GM23338 (cell line): ENCODE data around the gene UTP11. TPM values are rescaled to one million over a fixed set of nuclear protein-coding genes. Genes with fewer than 3 reads are reported as not detected.

ENCODE experiments used
- ATAC-seq: fragments of 200-7000 bp; cut with Tn5 transposase; 3 replicates; pipeline ENCODE4 v1.9.1; 2020
- DNase-seq: peaks from one replicate; pipeline ENCODE4 v3.0.0-alpha.2; 2015; ENCODE audit warnings: low spot score
- H2AFZ ChIP-seq: fragments of 200-600 bp; sonication (generic); 2 replicates; pipeline ENCODE4 v1.8.0; 2016; ENCODE audit warnings: antibody characterized with exemption, mild to moderate bottlenecking, moderate library complexity
- H3F3A ChIP-seq: fragments of 200-600 bp; sonication (generic); replicated peaks from 2 replicates; pipeline ENCODE4 v1.8.0; 2017; ENCODE audit warnings: antibody characterized with exemption, mixed run types, low read depth
- H3K27ac ChIP-seq: fragments of 200-600 bp; sonication (generic); 2 replicates; pipeline ENCODE4 v1.6.1; 2016; ENCODE audit warnings: low read depth
- H3K27me3 ChIP-seq: fragments of 200-600 bp; sonication (generic); 2 replicates; pipeline ENCODE4 v1.8.0; 2016; ENCODE audit warnings: mild to moderate bottlenecking, mixed run types, moderate library complexity; ENCODE audit not compliant: insufficient read depth
- H3K36me3 ChIP-seq: fragments of 200-600 bp; sonication (generic); 2 replicates; pipeline ENCODE4 v1.8.0; 2016; ENCODE audit warnings: mild to moderate bottlenecking; ENCODE audit not compliant: insufficient read depth
- H3K4me1 ChIP-seq: fragments of 200-600 bp; sonication (generic); 2 replicates; pipeline ENCODE4 v1.8.0; 2016; ENCODE audit warnings: mild to moderate bottlenecking, moderate library complexity; ENCODE audit not compliant: insufficient read depth
- H3K4me2 ChIP-seq: fragments of 200-600 bp; sonication (generic); 2 replicates; pipeline ENCODE4 v1.7.1; 2017; ENCODE audit warnings: mixed run types
- H3K4me3 ChIP-seq: fragments of 200-600 bp; sonication (generic); 2 replicates; pipeline ENCODE4 v1.6.1; 2016; ENCODE audit warnings: mixed run types
- H3K79me2 ChIP-seq: fragments of 200-600 bp; sonication (generic); replicated peaks from 2 replicates; pipeline ENCODE4 v1.8.0; 2017; ENCODE audit warnings: mild to moderate bottlenecking; ENCODE audit not compliant: insufficient read depth
- H3K9me2 ChIP-seq: fragments of 200-600 bp; sonication (generic); 2 replicates; pipeline ENCODE4 v1.8.0; 2017; ENCODE audit not compliant: insufficient read depth
- H4K20me1 ChIP-seq: fragments of 200-600 bp; sonication (generic); replicated peaks from 2 replicates; pipeline ENCODE4 v1.8.0; 2017; ENCODE audit warnings: mild to moderate bottlenecking; ENCODE audit not compliant: insufficient read depth
- H3K27ac Mint-ChIP-seq: 2 replicates; pipeline ENCODE4 v1.8.0; 2020; ENCODE audit warnings: inconsistent platforms, mild to moderate bottlenecking, moderate library complexity, mixed read lengths
- H3K27me3 Mint-ChIP-seq: 3 replicates; pipeline ENCODE4 v1.8.0; 2022; ENCODE audit warnings: low read depth, mild to moderate bottlenecking, moderate library complexity, mixed read lengths, inconsistent platforms; ENCODE audit not compliant: insufficient read depth, poor library complexity
- H3K36me3 Mint-ChIP-seq: 3 replicates; pipeline ENCODE4 v1.8.0; 2021; ENCODE audit warnings: low read depth, mild to moderate bottlenecking, inconsistent platforms, moderate library complexity, mixed read lengths
- H3K4me1 Mint-ChIP-seq: 3 replicates; pipeline ENCODE4 v1.8.0; 2020; ENCODE audit warnings: mild to moderate bottlenecking, inconsistent platforms, mixed read lengths
- H3K4me3 Mint-ChIP-seq: 3 replicates; pipeline ENCODE4 v1.8.0; 2021; ENCODE audit warnings: moderate library complexity, mild to moderate bottlenecking, inconsistent platforms, mixed read lengths
- H3K9me3 Mint-ChIP-seq: 3 replicates; pipeline ENCODE4 v1.8.0; 2020; ENCODE audit warnings: moderate library complexity, mild to moderate bottlenecking, inconsistent platforms, mixed read lengths
- CTCF ChIP-seq, 2 experiments: fragments of 200-600 bp in 1 of 2; sonication (generic) in 1 of 2; conservative IDR thresholded peaks; 2 replicates each; pipeline versions ENCODE4 v1.5.1 to v1.6.1; 2016 to 2017; ENCODE audit warnings: antibody characterized with exemption in 2 of 2, low read depth in 2 of 2, mild to moderate bottlenecking in 2 of 2, moderate library complexity in 1 of 2
- EZH2 ChIP-seq: fragments of 200-600 bp; sonication (generic); IDR thresholded peaks from one replicate; pipeline ENCODE4 v1.8.0; 2017; ENCODE audit warnings: antibody characterized with exemption, mild to moderate bottlenecking, low read depth; ENCODE audit not compliant: unreplicated experiment
- EZH2phosphoT487 ChIP-seq: fragments of 200-600 bp; sonication (generic); IDR thresholded peaks from one replicate; pipeline ENCODE4 v1.8.1; 2018; ENCODE audit warnings: antibody characterized with exemption; ENCODE audit not compliant: unreplicated experiment
- JUNB ChIP-seq: IDR thresholded peaks from one replicate; pipeline ENCODE4 v1.6.1; 2016; ENCODE audit warnings: antibody characterized with exemption; ENCODE audit not compliant: unreplicated experiment
- NANOG ChIP-seq: IDR thresholded peaks from 2 replicates; pipeline ENCODE4 v1.6.1; 2016; ENCODE audit warnings: antibody characterized with exemption, borderline replicate concordance
- REST ChIP-seq: IDR thresholded peaks from one replicate; pipeline ENCODE4 v1.6.1; 2018; ENCODE audit warnings: antibody characterized with exemption; ENCODE audit not compliant: unreplicated experiment
- STAT1 ChIP-seq: IDR thresholded peaks from one replicate; pipeline ENCODE4 v1.6.1; 2016; ENCODE audit warnings: antibody characterized with exemption; ENCODE audit not compliant: unreplicated experiment
- ZNF114 ChIP-seq: fragments of 250-450 bp; sonication (Bioruptor Pico); IDR thresholded peaks from 2 replicates; pipeline ENCODE4 v1.5.0; 2020; ENCODE audit warnings: mild to moderate bottlenecking, moderate library complexity
- ZNF331 ChIP-seq: fragments of 250-450 bp; sonication (Bioruptor Pico); IDR thresholded peaks from 2 replicates; pipeline ENCODE4 v1.5.0; 2020; ENCODE audit warnings: low read depth, mild to moderate bottlenecking, moderate library complexity
- polyA plus RNA-seq: library from polyadenylated mRNA; unstranded; fragments of >200 nt; fragmentation: Nextera tagmentation; extraction: Ambion mirVana; gene quantifications from 2 replicates; pipeline ENCODE4 v1.2.1, GENCODE V29; 2016
- total RNA-seq: library from RNA; depleted of rRNA; stranded (reverse); fragments of >200 nt; shearing (Covaris generic); gene quantifications from 2 replicates; pipeline ENCODE4 v1.2.3, GENCODE V29; 2014
- TF ChIP-seq, protein P1 (sequence below): fragments of 250-450 bp; sonication (Bioruptor Pico); IDR thresholded peaks from 2 replicates; pipeline ENCODE4 v1.5.0; 2020; ENCODE audit warnings: mild to moderate bottlenecking, moderate library complexity
- TF ChIP-seq, protein P2 (sequence below): IDR thresholded peaks from 2 replicates; pipeline ENCODE4 v1.6.1; 2016; ENCODE audit warnings: antibody characterized with exemption

Gene UTP11
- total and polyA plus RNA-seq, 2 experiments from 2014 or later = 67.8 to 105 TPM

DNA sequence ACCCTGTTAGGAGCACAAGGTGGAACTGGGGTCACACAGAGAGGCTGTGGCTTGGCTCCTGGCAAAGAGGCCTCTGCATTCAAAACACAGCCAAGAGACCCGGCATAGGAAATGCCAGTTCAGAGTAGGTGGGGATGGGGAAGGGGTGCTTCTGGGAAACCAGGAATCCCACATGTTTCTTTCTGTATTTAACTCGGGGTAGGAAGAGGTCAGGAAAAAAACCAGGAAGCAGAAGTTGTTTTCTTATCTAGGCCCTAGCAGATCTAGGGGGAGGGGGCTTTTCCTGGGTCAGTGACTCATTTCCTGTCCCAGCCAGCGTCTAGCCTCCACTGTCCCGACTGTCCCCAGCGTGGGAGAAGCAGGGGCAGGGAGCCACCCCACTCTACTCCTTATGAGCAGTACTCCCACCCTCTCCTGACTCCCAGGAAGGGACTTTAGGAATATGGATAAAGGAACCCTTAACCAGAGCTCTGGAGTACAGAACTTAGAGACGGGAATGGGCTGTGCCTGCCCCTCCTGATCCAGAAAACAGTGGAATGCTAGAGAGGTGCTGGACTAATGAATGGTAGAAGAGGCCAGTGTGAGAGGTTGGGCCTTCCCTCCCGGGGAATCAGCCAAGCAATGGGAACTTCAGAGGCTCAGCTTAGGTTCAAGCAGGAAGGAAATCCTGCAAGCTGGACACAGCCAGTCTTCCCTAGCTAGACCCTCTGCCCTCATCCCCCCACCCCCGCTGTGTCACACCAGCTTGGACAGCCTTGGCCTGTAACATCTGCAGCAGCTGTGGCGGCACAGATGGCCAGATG is 12.9 kb upstream of the UTP11 start:
- Mint-ChIP-seq H3K27ac (peak overlapping the region; percentile 98), H3K4me1 (peaks cover 67% of the 10 kb centered on the region), H3K36me3 (peaks cover 28% of the 10 kb centered on the region), H3K4me3 (peak overlapping the region; percentile 60), H3K27me3 (peaks cover 29% of the 10 kb centered on the region), H3K9me3 (no peaks in the 10 kb centered on the region; the same call in 2 of the 3 replicates)
- H3K4me3 ChIP-seq = peak overlapping the region; percentile 34
- no peaks in the 10 kb centered on the region for H3K9me2 ChIP-seq
- 0 out of 2 replicates have a peak, but pooled peaks cover 7% of the 10 kb centered on the region for H4K20me1 ChIP-seq
- TF ChIP-seq REST (no peak), JUNB (no peak), EZH2phosphoT487 (no peak), ZNF114 (no peak), STAT1 (no peak), CTCF (conservative IDR thresholded peaks at IDR 0.05; ENCODE audit: low read depth in 2 of 2) (no peak), NANOG (no peak), ZNF331 (no peak), EZH2 (no peak)
- TF ChIP-seq, protein P1, sequence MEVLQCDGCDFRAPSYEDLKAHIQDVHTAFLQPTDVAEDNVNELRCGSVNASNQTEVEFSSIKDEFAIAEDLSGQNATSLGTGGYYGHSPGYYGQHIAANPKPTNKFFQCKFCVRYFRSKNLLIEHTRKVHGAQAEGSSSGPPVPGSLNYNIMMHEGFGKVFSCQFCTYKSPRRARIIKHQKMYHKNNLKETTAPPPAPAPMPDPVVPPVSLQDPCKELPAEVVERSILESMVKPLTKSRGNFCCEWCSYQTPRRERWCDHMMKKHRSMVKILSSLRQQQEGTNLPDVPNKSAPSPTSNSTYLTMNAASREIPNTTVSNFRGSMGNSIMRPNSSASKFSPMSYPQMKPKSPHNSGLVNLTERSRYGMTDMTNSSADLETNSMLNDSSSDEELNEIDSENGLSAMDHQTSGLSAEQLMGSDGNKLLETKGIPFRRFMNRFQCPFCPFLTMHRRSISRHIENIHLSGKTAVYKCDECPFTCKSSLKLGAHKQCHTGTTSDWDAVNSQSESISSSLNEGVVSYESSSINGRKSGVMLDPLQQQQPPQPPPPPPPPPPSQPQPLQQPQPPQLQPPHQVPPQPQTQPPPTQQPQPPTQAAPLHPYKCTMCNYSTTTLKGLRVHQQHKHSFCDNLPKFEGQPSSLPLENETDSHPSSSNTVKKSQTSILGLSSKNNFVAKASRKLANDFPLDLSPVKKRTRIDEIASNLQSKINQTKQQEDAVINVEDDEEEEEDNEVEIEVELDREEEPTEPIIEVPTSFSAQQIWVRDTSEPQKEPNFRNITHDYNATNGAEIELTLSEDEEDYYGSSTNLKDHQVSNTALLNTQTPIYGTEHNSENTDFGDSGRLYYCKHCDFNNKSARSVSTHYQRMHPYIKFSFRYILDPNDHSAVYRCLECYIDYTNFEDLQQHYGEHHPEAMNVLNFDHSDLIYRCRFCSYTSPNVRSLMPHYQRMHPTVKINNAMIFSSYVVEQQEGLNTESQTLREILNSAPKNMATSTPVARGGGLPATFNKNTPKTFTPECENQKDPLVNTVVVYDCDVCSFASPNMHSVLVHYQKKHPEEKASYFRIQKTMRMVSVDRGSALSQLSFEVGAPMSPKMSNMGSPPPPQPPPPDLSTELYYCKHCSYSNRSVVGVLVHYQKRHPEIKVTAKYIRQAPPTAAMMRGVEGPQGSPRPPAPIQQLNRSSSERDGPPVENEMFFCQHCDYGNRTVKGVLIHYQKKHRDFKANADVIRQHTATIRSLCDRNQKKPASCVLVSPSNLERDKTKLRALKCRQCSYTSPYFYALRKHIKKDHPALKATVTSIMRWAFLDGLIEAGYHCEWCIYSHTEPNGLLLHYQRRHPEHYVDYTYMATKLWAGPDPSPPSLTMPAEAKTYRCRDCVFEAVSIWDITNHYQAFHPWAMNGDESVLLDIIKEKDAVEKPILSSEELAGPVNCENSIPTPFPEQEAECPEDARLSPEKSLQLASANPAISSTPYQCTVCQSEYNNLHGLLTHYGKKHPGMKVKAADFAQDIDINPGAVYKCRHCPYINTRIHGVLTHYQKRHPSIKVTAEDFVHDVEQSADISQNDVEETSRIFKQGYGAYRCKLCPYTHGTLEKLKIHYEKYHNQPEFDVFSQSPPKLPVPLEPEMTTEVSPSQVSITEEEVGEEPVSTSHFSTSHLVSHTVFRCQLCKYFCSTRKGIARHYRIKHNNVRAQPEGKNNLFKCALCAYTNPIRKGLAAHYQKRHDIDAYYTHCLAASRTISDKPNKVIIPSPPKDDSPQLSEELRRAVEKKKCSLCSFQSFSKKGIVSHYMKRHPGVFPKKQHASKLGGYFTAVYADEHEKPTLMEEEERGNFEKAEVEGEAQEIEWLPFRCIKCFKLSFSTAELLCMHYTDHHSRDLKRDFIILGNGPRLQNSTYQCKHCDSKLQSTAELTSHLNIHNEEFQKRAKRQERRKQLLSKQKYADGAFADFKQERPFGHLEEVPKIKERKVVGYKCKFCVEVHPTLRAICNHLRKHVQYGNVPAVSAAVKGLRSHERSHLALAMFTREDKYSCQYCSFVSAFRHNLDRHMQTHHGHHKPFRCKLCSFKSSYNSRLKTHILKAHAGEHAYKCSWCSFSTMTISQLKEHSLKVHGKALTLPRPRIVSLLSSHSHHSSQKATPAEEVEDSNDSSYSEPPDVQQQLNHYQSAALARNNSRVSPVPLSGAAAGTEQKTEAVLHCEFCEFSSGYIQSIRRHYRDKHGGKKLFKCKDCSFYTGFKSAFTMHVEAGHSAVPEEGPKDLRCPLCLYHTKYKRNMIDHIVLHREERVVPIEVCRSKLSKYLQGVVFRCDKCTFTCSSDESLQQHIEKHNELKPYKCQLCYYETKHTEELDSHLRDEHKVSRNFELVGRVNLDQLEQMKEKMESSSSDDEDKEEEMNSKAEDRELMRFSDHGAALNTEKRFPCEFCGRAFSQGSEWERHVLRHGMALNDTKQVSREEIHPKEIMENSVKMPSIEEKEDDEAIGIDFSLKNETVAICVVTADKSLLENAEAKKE = no peak
- TF ChIP-seq, protein P2, sequence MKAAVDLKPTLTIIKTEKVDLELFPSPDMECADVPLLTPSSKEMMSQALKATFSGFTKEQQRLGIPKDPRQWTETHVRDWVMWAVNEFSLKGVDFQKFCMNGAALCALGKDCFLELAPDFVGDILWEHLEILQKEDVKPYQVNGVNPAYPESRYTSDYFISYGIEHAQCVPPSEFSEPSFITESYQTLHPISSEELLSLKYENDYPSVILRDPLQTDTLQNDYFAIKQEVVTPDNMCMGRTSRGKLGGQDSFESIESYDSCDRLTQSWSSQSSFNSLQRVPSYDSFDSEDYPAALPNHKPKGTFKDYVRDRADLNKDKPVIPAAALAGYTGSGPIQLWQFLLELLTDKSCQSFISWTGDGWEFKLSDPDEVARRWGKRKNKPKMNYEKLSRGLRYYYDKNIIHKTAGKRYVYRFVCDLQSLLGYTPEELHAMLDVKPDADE = no peak
- H3F3A ChIP-seq = peaks cover 22% of the 10 kb centered on the region
- ATAC-seq (no peak), DNase-seq (peak; percentile 51)
- H3K4me1 ChIP-seq = peaks cover 64% of the 10 kb centered on the region
- peak overlapping the region; percentile 96 for H3K27ac ChIP-seq
- H3K36me3 ChIP-seq = peaks cover 15% of the 10 kb centered on the region; the same call in 1 of the 2 replicates
- no peaks in the 10 kb centered on the region for H3K27me3 ChIP-seq
- H3K79me2 ChIP-seq = peaks cover 33% of the 10 kb centered on the region
- H3K4me2 ChIP-seq = peak overlapping the region; percentile 68
- H2AFZ ChIP-seq = no peak overlapping the region
